Lung microvascular endothelial cell (primary cell): Measurements from ENCODE around the gene CTAG2. TPM values are rescaled to one million over a fixed set of nuclear protein-coding genes. Genes with fewer than 3 reads are reported as not detected.
"Not testable (repeated sequence)": the region's sequence is repeated elsewhere in the genome, so short reads cannot be mapped to it uniquely, and the experiment has no call there.

Source experiments
- DNase-seq, 2 donors: peaks; one replicate each; pipeline versions ENCODE4 v3.0.0 to v3.0.0-alpha.2; 2010; ENCODE audit warnings: low read depth in 2 of 2
- total RNA-seq: library from RNA; depleted of rRNA; stranded (reverse); fragments of >200 nt; gene quantifications from 2 replicates; pipeline ENCODE4 v1.2.1, GENCODE V29; 2014

The CTAG2 gene
- total RNA-seq, 1 donor from 2014 or later: not detected

- DNase-seq: no peak
Observed at GRCh38 chrX:154648931-154649330, 4.4 kb downstream of the CTAG2 start.

DNA sequence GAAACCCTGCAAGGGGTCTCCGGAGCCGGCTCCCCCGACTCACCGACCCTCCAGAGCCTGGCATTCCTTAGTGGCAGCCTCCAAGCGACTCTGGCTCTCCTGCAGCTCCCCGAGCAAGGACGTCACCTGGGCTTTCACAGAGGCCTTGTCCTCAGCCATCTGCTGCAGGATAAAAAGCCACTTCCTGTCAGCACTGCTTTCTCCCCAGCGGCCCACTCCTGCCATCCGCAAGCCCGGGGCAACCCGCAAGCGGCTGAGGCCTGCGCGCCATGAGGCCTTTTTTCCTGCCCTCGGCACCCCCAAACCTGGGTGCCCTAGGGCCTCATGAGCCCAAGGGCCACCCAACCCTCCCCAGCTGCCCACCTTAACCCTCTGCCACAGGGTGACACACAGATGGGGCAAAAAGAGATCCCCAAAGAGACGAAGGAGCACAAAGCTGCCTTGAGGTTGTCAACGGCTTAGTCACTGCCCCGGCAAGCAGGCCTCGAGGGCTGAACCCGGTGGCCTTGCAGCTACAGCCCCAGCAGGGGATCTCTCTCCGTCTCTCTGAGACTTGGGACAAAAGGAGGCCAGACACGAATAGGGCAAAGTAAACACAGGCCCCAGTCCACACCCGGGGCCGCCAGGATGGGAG, 7.5 kb downstream of the CTAG2 start:
- not testable (repeated sequence) for DNase-seq

DNA sequence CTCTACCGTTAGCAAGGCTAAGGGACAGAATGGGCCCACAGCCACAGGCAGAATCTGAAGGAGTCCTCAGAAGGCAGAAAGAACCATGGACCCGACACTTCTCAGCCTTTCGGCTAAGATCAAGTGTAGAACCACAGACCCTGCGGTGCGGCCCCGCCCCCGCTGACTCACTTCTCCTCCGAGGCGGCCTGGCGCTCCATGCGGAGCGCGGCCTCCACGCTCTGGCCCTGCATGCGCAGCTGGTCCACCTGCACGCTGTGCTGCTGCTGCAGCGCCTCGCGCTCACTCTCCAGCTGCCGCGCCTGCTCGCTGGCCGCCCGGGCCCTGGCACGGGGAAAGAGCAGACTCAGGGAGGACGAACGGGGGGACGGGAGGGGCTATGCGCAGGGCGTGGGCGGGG, 9.7 kb downstream of the CTAG2 start:
- DNase-seq: not testable (repeated sequence)

DNA sequence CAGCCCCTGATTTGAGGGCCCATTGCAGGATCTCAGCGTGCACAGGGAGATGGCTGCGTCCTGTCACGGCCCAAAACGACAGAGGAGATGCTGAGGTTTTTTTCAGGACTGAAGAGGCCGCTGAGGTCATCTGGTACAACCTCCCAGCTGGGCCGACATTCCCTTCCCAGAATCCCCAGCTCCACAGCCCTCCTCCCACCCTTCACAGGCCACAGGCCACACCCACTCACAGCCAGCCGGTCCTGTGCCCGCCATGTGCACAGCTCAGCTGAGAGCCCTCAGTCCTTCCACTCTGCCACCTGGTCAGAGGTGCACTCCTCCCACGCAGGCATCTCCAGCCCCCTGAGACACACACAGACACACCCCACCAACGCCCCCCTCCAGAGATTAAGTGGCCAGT, 11.6 kb downstream of the CTAG2 start:
- not testable (repeated sequence) for DNase-seq

- DNase-seq: not testable (repeated sequence)
Observed at GRCh38 chrX:154633661-154634060, 19.7 kb downstream of the CTAG2 start.

GRCh38 chrX:154630949-154631348, 22.4 kb downstream of the CTAG2 start:
- not testable (repeated sequence) for DNase-seq

- not testable (repeated sequence) for DNase-seq
Observed at GRCh38 chrX:154628960-154629359, 24.4 kb downstream of the CTAG2 start.

- not testable (repeated sequence) for DNase-seq
Observed at GRCh38 chrX:154620767-154621414, 32.5 kb downstream of the CTAG2 start.

DNA sequence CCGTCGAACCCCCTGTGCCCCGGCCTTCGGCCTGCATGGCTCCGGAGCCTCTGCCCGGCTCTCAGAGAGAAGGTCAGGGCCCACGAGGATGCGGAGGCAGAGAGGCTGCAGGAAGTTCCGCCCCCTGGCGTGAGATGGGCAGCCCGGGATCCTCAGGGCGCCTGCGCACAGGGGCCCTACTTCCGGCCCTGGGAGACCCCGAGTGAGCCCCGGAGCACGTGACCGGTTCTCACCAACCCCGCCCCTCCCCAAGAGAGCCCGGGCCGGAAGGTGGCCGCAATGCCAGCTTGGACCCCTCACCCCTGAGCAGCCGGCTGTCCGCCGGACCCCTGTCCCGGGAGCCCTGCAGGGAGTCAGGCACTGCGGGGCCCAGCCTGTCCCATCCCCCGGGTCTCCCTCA, 34.2 kb downstream of the CTAG2 start, which contains the start of gene CTAG1B:
TSS of gene CTAG1B (minus strand) at position 101 of the 400 bp plus-strand sequence. CDS start at position 37, 64 bp downstream.
- not testable (repeated sequence) for DNase-seq

- DNase-seq: not testable (repeated sequence)
Observed at GRCh38 chrX:154613586-154613985, 39.8 kb downstream of the CTAG2 start.

DNA sequence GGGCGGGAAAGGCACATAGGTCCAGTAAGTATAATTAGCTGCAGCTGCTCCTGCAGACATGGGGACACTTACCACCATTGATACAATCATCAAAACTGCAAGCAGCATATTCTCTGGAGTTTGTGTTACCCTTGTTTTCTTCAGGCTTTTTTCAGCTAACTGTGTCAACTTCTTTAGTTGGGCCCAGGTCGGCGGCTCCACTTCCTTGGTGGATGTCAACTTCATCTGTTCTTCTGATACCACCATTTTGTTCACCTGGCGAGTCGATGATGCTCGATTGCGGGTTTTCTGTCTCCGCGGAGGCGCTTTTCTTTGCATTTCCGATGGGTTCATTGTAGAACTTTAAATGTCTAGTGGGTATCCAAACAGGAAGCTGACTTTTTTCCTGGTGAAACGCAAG, 42.2 kb downstream of the CTAG2 start:
- not testable (repeated sequence) for DNase-seq

- DNase-seq: not testable (repeated sequence)
Observed at GRCh38 chrX:154608823-154609222, 44.6 kb downstream of the CTAG2 start.

- DNase-seq: not testable (repeated sequence)
Observed at GRCh38 chrX:154607976-154608375, 45.4 kb downstream of the CTAG2 start.

DNA sequence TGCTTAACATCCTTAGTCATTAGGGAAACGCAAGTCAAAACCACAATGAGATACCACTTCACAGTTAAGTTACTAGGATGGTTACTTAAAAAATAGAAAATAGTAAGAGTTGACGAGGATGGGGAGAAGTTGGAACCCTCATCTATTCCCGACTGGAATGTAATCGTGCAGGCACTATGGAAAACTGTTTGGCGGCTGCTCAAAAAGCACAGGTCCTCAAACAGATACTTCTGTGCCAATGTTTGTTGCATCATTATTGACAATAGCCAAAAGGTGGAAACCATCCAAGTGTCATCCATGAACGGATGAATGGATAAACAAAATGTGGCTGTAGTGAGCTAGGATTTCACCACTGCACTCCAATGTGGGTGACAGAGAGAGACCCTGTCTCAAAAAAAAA, 46.0 kb downstream of the CTAG2 start:
- DNase-seq: peak in 1 of 2 donors; percentile 84

GRCh38 chrX:154605566-154605965, 47.8 kb downstream of the CTAG2 start:
- DNase-seq: no peak

DNA sequence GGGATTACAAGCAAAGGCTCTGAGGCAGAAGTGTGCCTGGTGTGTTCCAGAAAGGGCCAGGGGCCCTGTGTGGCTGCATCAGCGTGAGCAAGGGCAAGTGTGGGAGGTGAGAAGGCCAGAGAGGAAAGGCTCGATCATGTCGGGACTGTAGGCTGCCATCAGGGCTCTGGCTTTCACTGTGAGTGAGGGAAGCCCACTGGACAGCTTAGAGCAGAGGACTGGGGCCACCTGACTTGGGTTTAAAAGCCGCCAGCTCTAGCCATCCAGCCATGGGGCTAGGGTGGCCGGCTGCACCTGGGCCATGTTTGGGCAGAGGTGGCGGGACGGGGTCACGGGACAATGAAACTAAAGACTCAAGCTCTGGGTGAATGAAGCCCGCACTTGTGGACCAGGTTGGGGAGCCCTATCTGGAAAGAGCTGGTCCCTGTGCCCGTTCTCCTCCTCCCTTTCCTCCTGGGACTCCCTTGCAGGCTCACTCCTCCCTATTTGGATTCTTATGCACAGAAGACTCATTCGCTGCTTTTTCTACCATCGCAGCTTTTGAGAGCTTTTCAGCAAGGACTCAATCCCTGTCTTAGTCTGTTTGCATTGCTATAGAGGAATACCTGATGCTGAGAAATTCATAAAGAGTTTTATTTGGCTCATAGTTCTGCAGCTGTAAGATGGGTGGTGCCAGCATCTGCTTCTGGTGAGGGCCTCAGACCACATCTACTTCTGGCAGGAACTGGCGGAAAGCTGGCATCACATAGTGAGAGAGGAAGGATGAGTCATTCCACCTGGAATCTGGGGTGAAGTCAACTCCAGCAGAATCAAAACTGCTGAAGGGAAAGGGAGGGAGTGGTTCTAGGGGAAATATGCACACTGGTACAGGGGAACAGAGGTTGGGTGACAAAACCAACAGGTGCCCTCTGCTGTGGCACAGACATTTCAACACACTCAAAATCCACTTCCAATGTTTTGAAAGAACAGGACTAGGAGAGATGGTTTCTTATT, 49.6 kb downstream of the CTAG2 start:
- DNase-seq: peak; percentile 55 to 59

- no peak for DNase-seq
Observed at GRCh38 chrX:154602766-154603437, 50.5 kb downstream of the CTAG2 start.

GRCh38 chrX:154602226-154602625, 51.2 kb downstream of the CTAG2 start:
- DNase-seq: no peak
